ENCODE data around the gene PRLHR. TPM values are rescaled to one million over a fixed set of nuclear protein-coding genes. Genes with fewer than 3 reads are reported as not detected.

Gene PRLHR
- total RNA-seq, 1 donor from 2014 or later: not detected

DNA sequence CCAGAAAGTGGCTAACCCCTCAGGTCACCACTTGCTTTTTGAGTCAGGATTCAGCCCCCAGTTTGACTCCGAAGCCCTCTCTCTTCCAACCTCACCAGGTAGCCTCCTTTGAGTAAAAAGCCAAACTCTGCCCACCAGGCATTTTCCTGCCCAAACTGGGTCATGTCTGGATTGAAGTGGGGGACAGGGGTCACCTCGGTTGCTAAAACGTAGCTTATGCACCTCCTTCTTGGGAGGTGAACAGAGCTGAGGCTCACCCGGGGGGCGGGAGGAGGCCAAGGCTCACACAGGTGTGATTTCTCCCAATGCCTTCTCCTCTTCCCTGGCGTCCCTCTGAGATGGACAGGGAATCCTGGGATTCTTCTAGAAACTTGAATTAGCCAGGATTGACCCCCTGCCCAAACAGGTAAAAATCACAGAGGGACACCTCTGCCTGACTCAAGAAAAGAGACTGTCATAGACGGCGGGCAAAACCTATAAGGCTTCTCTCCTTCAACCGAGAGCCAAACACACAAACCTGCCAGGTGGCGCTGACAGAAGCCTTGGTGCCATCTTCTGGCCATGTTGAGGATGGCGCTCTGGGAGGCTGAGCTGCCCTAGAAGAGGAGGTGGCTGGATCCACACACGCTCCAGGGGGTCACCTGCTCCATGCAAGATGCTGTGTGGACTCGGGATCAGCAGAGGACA is 51.6 kb downstream of the PRLHR start:
- no peak for DNase-seq (ENCODE audit: low spot score)
- Mint-ChIP-seq H3K27ac (ENCODE audit: unreplicated experiment) (no peak overlapping the region), H3K4me3 (ENCODE audit: unreplicated experiment) (no peak overlapping the region), H3K9me3 (ENCODE audit: low read depth) (no peaks in the 10 kb centered on the region), H3K4me1 (ENCODE audit: low read depth) (no peaks in the 10 kb centered on the region), H3K27me3 (ENCODE audit: low read depth) (peaks cover 47% of the 10 kb centered on the region), H3K36me3 (ENCODE audit: low read depth) (no peaks in the 10 kb centered on the region)
- TF ChIP-seq, protein P1, sequence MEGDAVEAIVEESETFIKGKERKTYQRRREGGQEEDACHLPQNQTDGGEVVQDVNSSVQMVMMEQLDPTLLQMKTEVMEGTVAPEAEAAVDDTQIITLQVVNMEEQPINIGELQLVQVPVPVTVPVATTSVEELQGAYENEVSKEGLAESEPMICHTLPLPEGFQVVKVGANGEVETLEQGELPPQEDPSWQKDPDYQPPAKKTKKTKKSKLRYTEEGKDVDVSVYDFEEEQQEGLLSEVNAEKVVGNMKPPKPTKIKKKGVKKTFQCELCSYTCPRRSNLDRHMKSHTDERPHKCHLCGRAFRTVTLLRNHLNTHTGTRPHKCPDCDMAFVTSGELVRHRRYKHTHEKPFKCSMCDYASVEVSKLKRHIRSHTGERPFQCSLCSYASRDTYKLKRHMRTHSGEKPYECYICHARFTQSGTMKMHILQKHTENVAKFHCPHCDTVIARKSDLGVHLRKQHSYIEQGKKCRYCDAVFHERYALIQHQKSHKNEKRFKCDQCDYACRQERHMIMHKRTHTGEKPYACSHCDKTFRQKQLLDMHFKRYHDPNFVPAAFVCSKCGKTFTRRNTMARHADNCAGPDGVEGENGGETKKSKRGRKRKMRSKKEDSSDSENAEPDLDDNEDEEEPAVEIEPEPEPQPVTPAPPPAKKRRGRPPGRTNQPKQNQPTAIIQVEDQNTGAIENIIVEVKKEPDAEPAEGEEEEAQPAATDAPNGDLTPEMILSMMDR (IDR thresholded peaks at IDR 0.05): peak; percentile 73

DNA sequence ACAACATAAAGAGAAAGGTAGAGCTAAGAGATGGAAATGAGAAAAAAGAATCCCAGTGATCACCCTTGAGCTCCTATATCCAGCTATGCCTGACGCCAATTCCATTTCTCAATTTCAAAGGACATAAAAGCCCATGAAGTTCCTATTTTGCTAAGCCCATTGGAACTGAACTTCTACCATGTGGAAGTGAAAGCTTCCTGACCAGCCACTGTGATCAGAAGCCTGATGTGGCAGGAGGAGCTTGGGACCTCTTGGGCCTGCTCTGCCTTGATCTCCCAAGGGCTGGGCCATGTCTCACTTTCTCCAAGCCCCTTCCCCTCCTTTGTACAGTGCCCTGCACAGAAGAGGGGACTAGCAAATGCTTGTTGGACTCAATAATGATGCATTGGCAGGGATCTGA is 52.7 kb downstream of the PRLHR start:
- H3K36me3 Mint-ChIP-seq (ENCODE audit: low read depth): peaks cover 2% of the 10 kb centered on the region
- H3K27ac Mint-ChIP-seq (ENCODE audit: unreplicated experiment): no peak overlapping the region
- H3K9me3 Mint-ChIP-seq (ENCODE audit: low read depth): peaks cover 2% of the 10 kb centered on the region
- H3K27me3 Mint-ChIP-seq (ENCODE audit: low read depth): peaks cover 46% of the 10 kb centered on the region
- H3K4me1 Mint-ChIP-seq (ENCODE audit: low read depth): no peaks in the 10 kb centered on the region
- TF ChIP-seq, protein P1 (IDR thresholded peaks at IDR 0.05): no peak
- no peak overlapping the region for H3K4me3 Mint-ChIP-seq (ENCODE audit: unreplicated experiment)
- no peak for DNase-seq (ENCODE audit: low spot score)

DNA sequence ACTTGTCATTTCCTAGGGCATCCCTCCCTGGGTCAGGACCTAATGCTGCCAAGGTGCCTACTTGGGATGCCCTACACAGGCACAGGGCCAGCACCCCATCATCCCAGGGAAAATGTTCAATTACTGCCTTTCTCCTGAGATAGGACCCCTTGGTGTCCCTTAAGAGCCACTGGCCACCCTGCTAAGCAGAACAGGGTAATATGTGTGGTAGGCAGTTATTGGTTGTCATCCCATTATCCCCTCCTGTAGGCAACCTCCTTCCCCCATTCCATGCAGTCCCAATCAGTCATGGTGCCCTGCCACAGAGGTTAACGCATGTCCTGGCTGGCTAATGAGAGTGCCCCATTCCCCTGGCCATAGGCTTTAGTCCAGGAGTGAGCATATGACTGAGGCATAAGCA is 53.2 kb downstream of the PRLHR start:
- Mint-ChIP-seq H3K36me3 (ENCODE audit: low read depth) (peaks cover 2% of the 10 kb centered on the region), H3K27ac (ENCODE audit: unreplicated experiment) (no peak overlapping the region), H3K4me1 (ENCODE audit: low read depth) (no peaks in the 10 kb centered on the region), H3K9me3 (ENCODE audit: low read depth) (peaks cover 6% of the 10 kb centered on the region), H3K4me3 (ENCODE audit: unreplicated experiment) (no peak overlapping the region), H3K27me3 (ENCODE audit: low read depth) (peaks cover 50% of the 10 kb centered on the region)
- TF ChIP-seq, protein P1 (IDR thresholded peaks at IDR 0.05): no peak
- DNase-seq (ENCODE audit: low spot score): no peak

DNA sequence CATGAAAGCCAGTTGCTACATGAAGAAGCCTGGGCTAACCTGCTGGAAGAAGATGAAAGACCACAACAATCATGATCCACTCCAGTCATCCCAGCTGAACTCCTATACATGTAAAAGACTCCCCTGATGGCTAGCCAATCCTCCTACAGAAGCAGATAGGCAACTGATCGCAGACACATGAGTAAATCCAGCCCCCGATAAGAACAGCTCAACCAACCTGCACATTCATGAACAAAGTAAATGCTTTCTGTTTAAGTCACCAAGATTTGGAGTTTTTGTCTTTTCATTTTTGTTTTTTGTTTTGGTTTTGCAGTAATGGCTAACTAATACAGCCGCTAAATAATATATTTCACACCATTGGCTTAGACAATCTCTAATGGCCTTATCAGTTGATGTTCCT is 53.7 kb downstream of the PRLHR start:
- Mint-ChIP-seq H3K36me3 (ENCODE audit: low read depth) (peaks cover 2% of the 10 kb centered on the region), H3K27me3 (ENCODE audit: low read depth) (peaks cover 49% of the 10 kb centered on the region), H3K4me1 (ENCODE audit: low read depth) (no peaks in the 10 kb centered on the region), H3K4me3 (ENCODE audit: unreplicated experiment) (no peak overlapping the region), H3K9me3 (ENCODE audit: low read depth) (peaks cover 6% of the 10 kb centered on the region), H3K27ac (ENCODE audit: unreplicated experiment) (no peak overlapping the region)
- DNase-seq (ENCODE audit: low spot score): no peak
- TF ChIP-seq, protein P1 (IDR thresholded peaks at IDR 0.05): no peak

Other genes starting within 250 kb of the PRLHR start
- gene CACUL1, start 159.3 kb upstream of the PRLHR start, total RNA-seq: 32.1 to 36.5 TPM (median 32.5 TPM) in 3 replicates

Measured in chondrocyte (in vitro differentiated cells).